Measurements from ENCODE around the gene KCNK15.

The KCNK15 gene

DNA sequence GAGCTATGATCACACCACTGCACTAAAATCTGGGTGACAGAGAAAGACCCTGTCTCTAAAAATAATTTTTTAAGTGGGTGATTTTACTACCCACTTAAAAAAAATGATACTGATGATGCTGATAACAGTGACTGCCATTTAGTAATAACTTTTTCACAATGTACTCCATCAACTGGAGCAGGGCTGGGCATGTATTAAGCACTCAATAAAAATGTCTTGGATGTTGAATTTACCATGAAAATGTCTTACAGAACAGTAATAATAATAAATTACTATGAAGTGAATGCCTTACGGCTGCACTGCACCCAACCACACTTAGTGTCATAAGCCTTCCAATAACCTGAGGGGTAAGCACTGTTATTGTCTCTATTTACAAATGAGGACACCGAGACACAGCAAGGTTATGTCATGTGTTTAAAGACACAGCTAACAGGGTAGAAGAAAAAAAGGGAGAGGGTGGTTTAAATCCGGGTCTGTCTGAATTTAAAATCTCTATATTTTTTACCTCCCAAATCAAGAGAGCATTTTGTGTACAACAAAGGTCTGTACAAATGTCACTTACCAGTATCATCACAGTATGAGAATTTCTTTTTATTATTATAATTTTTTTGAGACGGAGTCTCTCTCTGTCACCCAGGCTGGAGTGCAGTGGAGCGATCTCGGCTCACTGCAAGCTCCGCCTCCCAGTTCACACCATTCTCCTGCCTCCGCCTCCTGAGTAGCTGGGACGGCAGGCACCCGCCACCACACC, 43.2 kb downstream of the KCNK15 start:
- no peaks in the 10 kb centered on the region for H3K9me3 ChIP-seq (replicated peaks; ENCODE audit: insufficient read depth, low read length)
- H3K27me3 ChIP-seq (replicated peaks; ENCODE audit: insufficient read depth, low read length) = peaks cover 52% of the 10 kb centered on the region
- no peak for TF ChIP-seq EZH2phosphoT487 (IDR thresholded peaks at IDR 0.05; ENCODE audit: low read length)
- TF ChIP-seq, protein P1, sequence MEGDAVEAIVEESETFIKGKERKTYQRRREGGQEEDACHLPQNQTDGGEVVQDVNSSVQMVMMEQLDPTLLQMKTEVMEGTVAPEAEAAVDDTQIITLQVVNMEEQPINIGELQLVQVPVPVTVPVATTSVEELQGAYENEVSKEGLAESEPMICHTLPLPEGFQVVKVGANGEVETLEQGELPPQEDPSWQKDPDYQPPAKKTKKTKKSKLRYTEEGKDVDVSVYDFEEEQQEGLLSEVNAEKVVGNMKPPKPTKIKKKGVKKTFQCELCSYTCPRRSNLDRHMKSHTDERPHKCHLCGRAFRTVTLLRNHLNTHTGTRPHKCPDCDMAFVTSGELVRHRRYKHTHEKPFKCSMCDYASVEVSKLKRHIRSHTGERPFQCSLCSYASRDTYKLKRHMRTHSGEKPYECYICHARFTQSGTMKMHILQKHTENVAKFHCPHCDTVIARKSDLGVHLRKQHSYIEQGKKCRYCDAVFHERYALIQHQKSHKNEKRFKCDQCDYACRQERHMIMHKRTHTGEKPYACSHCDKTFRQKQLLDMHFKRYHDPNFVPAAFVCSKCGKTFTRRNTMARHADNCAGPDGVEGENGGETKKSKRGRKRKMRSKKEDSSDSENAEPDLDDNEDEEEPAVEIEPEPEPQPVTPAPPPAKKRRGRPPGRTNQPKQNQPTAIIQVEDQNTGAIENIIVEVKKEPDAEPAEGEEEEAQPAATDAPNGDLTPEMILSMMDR (IDR thresholded peaks at IDR 0.05; ENCODE audit: low read length) = no peak
- no peak for TF ChIP-seq EZH2 (optimal IDR thresholded peaks at IDR 0.05; ENCODE audit: low read depth, low read length)
- no peak overlapping the region for H3K27ac ChIP-seq (ENCODE audit: low read length)
- no peak overlapping the region for H3K4me3 ChIP-seq (ENCODE audit: low read length)
- H3K79me2 ChIP-seq (ENCODE audit: low read length) = no peaks in the 10 kb centered on the region
- no peak overlapping the region for H3K9ac ChIP-seq (ENCODE audit: low read length)
- H3K4me2 ChIP-seq (ENCODE audit: low read depth, low read length) = no peak overlapping the region
- no peak overlapping the region for H2AFZ ChIP-seq (ENCODE audit: low read length)
- DNase-seq = no peak
- no peaks in the 10 kb centered on the region for H3K36me3 ChIP-seq (replicated peaks; ENCODE audit: insufficient read depth, low read length)
- H4K20me1 ChIP-seq (ENCODE audit: insufficient read depth, low read length) = no peaks in the 10 kb centered on the region
- H3K9me2 ChIP-seq (replicated peaks; ENCODE audit: insufficient read depth, low read length) = no peaks in the 10 kb centered on the region
- H3F3A ChIP-seq (ENCODE audit: insufficient read depth, low read length) = no peaks in the 10 kb centered on the region
- no peaks in the 10 kb centered on the region for H3K4me1 ChIP-seq (ENCODE audit: low read length)

DNA sequence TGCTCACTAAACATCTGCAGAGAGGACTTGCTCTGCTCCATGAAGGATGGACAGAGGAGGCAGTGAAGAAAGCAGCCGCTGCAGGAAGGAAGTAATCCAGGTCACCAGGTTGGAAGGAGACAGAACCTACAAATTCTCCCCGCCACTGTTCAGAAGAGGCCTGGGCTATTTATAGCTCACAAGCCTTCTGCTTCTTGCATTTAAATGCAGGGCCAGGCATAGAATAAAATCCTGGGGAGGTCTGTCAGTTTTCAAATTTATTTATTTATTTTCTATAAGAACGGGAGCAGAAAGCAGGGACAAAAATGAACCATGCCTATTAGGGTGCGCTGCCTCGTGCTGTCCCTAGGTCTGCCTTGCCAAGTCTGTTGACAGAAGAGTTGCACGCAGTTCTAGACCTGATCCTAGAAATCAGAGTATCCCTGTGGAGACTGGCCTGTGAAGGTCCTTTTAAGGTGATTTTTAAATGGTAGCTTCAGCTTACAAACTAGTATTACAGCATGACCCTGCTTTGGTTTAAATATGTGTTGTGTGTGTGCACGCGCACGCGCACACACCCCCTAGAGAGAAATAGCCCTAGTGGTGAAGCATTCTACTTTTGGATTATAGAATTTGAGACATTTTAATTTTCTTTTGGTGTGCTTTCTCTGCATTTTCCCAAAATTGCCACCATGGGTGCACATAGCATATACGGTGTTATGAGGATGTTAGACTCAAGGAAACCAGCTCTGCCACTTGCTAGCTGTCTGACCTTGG, 45.2 kb downstream of the KCNK15 start:
- no peak for DNase-seq
- no peaks in the 10 kb centered on the region for H3K9me3 ChIP-seq (replicated peaks; ENCODE audit: insufficient read depth, low read length)
- H2AFZ ChIP-seq (ENCODE audit: low read length) = no peak overlapping the region
- TF ChIP-seq EZH2phosphoT487 (IDR thresholded peaks at IDR 0.05; ENCODE audit: low read length) (no peak), EZH2 (optimal IDR thresholded peaks at IDR 0.05; ENCODE audit: low read depth, low read length) (no peak)
- TF ChIP-seq, protein P1 (IDR thresholded peaks at IDR 0.05; ENCODE audit: low read length) = no peak
- no peak overlapping the region for H3K9ac ChIP-seq (ENCODE audit: low read length)
- no peaks in the 10 kb centered on the region for H3K9me2 ChIP-seq (replicated peaks; ENCODE audit: insufficient read depth, low read length)
- no peak overlapping the region for H3K4me3 ChIP-seq (ENCODE audit: low read length)
- H3K27ac ChIP-seq (ENCODE audit: low read length) = no peak overlapping the region
- H3K27me3 ChIP-seq (replicated peaks; ENCODE audit: insufficient read depth, low read length) = peaks cover 40% of the 10 kb centered on the region
- H3K79me2 ChIP-seq (ENCODE audit: low read length) = no peaks in the 10 kb centered on the region
- H3K36me3 ChIP-seq (replicated peaks; ENCODE audit: insufficient read depth, low read length) = no peaks in the 10 kb centered on the region
- no peaks in the 10 kb centered on the region for H3K4me1 ChIP-seq (ENCODE audit: low read length)
- H3K4me2 ChIP-seq (ENCODE audit: low read depth, low read length) = no peak overlapping the region
- no peaks in the 10 kb centered on the region for H3F3A ChIP-seq (ENCODE audit: insufficient read depth, low read length)
- H4K20me1 ChIP-seq (ENCODE audit: insufficient read depth, low read length) = no peaks in the 10 kb centered on the region

DNA sequence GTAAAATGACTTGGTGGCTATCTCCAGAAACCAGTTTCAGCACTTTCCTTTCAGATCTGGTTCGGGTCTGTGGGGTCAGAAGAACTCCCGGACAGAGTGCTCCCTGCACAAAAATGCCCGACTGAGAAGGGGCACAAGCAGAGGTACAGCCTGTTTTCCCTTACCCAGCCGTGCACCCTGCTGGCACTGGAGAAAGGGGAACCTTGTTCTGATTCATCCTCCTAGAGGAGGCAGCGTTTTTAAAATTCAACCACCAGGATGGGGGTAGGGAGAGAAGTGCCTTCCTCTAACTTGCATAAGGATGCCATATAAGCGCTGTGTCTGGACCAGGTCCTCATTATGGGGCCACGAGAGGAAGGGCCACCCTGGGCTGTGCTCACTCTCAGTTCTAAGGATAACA, 47.1 kb downstream of the KCNK15 start:
- TF ChIP-seq EZH2 (optimal IDR thresholded peaks at IDR 0.05; ENCODE audit: low read depth, low read length) = no peak
- no peak for TF ChIP-seq EZH2phosphoT487 (IDR thresholded peaks at IDR 0.05; ENCODE audit: low read length)
- TF ChIP-seq, protein P1 (IDR thresholded peaks at IDR 0.05; ENCODE audit: low read length) = no peak
- no peak for DNase-seq
- Histone ChIP-seq H3K4me3 (ENCODE audit: low read length) (no peak overlapping the region), H3K27ac (ENCODE audit: low read length) (no peak overlapping the region), H3K4me2 (ENCODE audit: low read depth, low read length) (no peak overlapping the region), H4K20me1 (ENCODE audit: insufficient read depth, low read length) (no peaks in the 10 kb centered on the region), H3K79me2 (ENCODE audit: low read length) (no peaks in the 10 kb centered on the region), H3K36me3 (replicated peaks; ENCODE audit: insufficient read depth, low read length) (no peaks in the 10 kb centered on the region), H3K4me1 (ENCODE audit: low read length) (no peaks in the 10 kb centered on the region), H3K27me3 (replicated peaks; ENCODE audit: insufficient read depth, low read length) (peaks cover 24% of the 10 kb centered on the region), H3K9me3 (replicated peaks; ENCODE audit: insufficient read depth, low read length) (no peaks in the 10 kb centered on the region), H3K9ac (ENCODE audit: low read length) (no peak overlapping the region), H2AFZ (ENCODE audit: low read length) (no peak overlapping the region), H3F3A (ENCODE audit: insufficient read depth, low read length) (no peaks in the 10 kb centered on the region), H3K9me2 (replicated peaks; ENCODE audit: insufficient read depth, low read length) (no peaks in the 10 kb centered on the region)

All from MM.1S (cell line).